Medulla oblongata (tissue), 1 donor: ENCODE data around the gene PLEKHM1.
A peak's percentile ranks its signal among the peaks of the same experiment; 100 is the strongest.
"Not testable (repeated sequence)": the region's sequence is repeated elsewhere in the genome, so short reads cannot be mapped to it uniquely, and the experiment has no call there.

Source experiments
- DNase-seq: peaks from one replicate; pipeline ENCODE4 v3.0.0-alpha.2; 2015; ENCODE audit errors: extremely low spot score

PLEKHM1 gene

GRCh38 chr17:45490615-45491433 is at the start of gene PLEKHM1:
TSS of gene PLEKHM1 (minus strand) at chr17:45490721. CDS start at chr17:45482484, 8,237 bp downstream.
- DNase-seq = peak; percentile 78

DNA sequence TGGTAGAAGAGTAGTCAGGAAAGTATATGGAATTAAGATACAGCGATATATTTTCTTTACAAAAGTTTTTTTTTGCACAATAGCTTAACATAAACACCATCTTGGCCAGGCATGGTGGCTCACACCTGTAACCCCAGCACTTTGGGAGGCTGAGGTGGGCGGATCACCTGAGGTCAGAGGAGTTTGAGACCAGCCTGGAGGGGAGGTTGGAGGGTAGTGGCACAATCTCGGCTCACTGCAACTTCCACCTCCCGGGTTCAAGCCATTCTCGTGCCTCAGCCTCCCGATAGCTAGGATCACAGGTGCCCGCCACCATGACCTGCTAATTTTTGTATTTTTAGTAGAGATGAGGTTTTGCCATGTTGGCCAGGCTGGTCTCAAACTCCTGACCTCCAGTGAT is 47.6 kb upstream of the PLEKHM1 start:
- DNase-seq = not testable (repeated sequence)

DNA sequence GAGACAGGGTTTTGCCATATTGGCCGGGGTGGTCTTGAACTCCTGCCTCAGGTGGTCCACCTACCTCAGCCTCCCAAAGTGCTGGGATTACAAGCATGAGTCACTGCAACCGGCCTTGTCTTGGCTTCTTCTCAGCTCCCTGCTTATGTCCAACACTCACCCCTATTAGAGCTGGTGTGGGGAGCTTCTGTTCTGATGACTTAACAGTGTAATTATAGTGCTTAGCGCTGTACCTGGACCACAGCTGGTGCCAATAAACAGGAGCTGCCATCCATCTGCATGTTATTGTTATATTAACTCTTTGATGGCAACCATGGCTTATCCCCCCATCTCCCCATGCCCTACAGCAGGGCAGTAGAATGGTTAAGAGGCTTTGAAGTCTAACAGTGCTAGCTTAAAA is 15.6 kb upstream of the PLEKHM1 start:
- not testable (repeated sequence) for DNase-seq

GRCh38 chr17:45505183-45505582 is 14.7 kb upstream of the PLEKHM1 start:
- DNase-seq = not testable (repeated sequence)

- DNase-seq = not testable (repeated sequence)
Observed at GRCh38 chr17:45501092-45501707, 10.7 kb upstream of the PLEKHM1 start.

GRCh38 chr17:45500478-45500877 is 10.0 kb upstream of the PLEKHM1 start:
- not testable (repeated sequence) for DNase-seq

- not testable (repeated sequence) for DNase-seq
Observed at GRCh38 chr17:45499208-45499607, 8.7 kb upstream of the PLEKHM1 start.

DNA sequence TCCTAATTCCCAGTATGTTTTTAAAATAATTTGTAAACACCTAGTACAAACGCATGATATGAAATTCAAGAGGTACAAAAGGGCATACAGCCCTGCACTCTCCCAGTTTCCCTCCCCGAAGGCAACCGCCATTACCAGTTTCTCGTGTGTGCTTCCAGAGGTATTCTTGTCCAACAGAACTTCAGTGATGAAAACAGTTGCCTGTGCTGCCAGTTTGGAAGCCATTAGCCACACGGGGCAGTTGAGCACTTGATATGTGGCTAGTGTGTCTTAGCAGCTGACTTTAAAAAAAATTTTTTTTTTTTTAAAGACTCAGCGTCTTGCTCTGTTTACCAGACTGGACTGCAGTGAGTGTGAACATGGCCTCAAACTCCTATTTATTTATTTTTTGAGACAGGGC is 7.9 kb upstream of the PLEKHM1 start:
- not testable (repeated sequence) for DNase-seq

GRCh38 chr17:45497449-45497848 is 6.9 kb upstream of the PLEKHM1 start:
- not testable (repeated sequence) for DNase-seq

DNA sequence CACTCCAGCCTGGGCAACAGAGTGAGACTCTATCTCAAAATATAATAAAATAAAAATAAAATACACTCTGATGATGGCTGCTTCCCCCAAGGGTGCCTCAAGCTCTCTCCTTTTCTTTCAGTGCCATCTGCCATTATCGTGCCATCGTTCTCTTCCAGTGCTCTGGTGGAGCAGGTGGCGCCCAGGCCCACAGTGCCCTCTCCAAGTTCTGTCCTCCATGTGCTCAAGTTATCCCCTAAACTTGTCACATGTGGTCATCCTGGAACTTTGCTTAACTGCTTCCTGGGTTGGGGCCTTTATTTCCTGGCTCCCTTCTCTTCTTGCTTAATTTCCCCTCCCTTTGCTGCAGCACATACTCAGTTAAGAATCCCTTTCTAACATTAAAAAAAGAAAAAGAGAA is 6.0 kb upstream of the PLEKHM1 start:
- DNase-seq = not testable (repeated sequence)

DNA sequence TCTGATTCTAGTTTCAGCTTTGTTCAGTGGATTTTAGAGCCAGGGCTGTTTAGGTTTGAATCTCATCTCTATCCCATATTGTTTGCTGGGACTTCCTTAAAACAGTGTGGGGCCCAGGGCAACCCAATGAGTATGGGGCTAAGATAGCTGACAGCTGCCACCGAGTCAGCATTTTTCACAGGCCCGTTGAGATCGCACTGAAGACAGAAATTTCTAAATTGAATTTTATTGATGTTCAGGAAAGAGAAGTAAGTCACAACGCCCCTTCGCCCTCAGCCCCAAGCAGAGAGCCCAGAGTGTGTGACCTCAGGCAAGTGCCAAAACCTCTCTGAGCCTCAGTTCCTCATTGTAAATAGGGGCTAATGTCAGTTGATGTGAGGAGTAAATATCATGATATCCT is 4.0 kb upstream of the PLEKHM1 start:
- not testable (repeated sequence) for DNase-seq

DNA sequence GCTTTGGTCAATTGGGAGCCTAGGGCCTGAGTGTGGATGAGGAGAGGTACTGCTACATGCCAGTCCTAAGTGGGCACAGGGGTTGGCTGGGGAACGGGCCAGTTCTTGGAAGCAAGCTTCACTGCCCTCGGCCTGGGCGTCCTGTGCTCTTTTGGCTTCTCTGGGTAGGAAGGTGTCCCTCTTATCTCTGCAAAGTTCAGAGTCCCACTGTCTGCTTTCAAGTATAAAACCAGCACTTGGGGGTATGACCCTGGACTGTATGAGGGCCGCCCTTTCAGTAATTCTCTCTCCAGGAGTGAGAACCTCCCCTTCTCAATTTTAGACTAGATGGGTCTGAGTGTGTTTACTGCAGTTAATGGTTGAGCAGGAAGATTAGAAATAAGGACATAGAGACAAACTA is 1.6 kb upstream of the PLEKHM1 start:
- DNase-seq = not testable (repeated sequence)

- DNase-seq = peak; percentile 4
Observed at GRCh38 chr17:45490198-45490597, 323 bp downstream of the PLEKHM1 start.

- DNase-seq = peak; percentile 84
Observed at GRCh38 chr17:45487704-45488103, 2.8 kb downstream of the PLEKHM1 start.

GRCh38 chr17:45483591-45484216 is 6.8 kb downstream of the PLEKHM1 start:
- DNase-seq = not testable (repeated sequence)

DNA sequence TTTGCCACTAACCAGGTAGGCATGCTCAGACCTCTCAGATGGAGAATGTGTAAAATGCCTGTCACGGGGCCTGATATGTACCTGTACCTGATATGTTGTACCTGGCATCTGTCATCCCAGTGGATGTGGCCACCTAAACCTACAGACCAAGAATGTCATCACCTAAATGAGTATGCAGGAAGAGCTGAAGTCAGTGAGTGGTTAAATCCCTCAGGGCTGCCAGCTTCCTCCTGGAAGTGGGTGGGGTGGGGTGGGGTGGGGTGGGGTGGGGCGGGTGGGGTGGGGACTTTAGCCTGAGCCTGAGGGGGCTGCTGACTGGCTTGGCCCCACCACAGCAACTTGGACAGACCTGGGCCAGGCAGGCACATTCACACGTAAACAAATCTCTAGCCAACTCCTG is 7.3 kb downstream of the PLEKHM1 start:
- not testable (repeated sequence) for DNase-seq

DNA sequence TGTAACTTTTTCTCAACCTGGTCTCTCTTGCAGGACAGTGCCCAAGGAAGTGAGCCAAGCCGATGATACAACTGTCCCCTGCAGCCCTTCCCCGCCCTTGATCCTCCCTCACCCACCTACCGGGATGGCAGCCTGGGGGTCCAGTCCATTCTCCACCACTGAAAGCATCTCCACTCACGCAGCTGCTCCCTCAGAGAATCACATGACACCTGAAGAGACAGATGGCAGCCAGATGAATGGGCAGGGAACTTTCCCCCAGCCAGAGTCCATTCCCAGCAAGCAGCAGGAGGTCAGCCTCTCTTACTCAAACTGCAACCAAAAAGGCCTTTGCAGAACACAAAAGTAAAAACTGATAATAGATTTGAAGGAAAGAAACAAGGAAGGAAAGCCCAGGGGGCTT is 8.2 kb downstream of the PLEKHM1 start:
- DNase-seq = not testable (repeated sequence)

DNA sequence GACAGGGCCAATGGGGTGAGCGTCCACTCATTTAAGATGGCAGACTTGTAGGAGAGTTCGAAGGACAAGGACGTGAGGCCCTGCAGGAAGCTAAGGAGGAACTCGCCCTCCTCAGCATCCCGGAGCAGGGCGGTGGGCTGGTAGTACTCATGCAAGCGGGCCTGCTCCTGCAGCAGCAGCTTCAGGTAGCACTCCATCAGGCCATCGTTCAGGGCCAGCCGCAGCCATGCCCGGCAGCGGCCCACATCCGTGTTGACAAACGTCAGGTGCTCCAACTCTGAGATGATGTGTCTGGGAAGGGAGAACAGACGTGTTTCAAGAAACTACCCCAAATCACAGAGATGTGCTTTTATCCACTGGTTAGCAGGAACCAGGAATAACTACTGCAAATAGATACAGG is 15.1 kb downstream of the PLEKHM1 start:
- DNase-seq = not testable (repeated sequence)

GRCh38 chr17:45472249-45472648 is 18.3 kb downstream of the PLEKHM1 start:
- DNase-seq = not testable (repeated sequence)

- not testable (repeated sequence) for DNase-seq
Observed at GRCh38 chr17:45469204-45469563, 21.3 kb downstream of the PLEKHM1 start.

GRCh38 chr17:45468293-45469203 is 22.0 kb downstream of the PLEKHM1 start:
- DNase-seq = not testable (repeated sequence)
